ENCODE data around the gene TCERG1L. TPM values are rescaled to one million over a fixed set of nuclear protein-coding genes. Genes with fewer than 3 reads are reported as not detected.

The TCERG1L gene
- total and polyA plus RNA-seq, 4 donors = 0.02 to 0.09 (median 0.08) TPM; not detected in 1

- Histone ChIP-seq H3K9ac (ENCODE audit: insufficient read depth in 1 of 2, low read length in 2 of 2) (no peak overlapping the region), H3K36me3 (ENCODE audit: control insufficient read depth in 4 of 4, insufficient read depth in 4 of 4, low read length in 4 of 4) (no peaks in the 10 kb centered on the region), H3K4me1 (ENCODE audit: control insufficient read depth in 5 of 5, insufficient read depth in 5 of 5, low read length in 5 of 5) (peaks cover 0 to 4% (median 0%) of the 10 kb centered on the region in 5 donors), H3K27me3 (ENCODE audit: control insufficient read depth in 3 of 3, insufficient read depth in 3 of 3, low read length in 2 of 3) (no peaks in the 10 kb centered on the region), H3K9me3 (ENCODE audit: control insufficient read depth in 4 of 4, insufficient read depth in 3 of 4, low read length in 3 of 4) (no peaks in the 10 kb centered on the region), H3K4me3 (no peak overlapping the region), H3K27ac (ENCODE audit: low read depth in 1 of 2, low read length in 1 of 2) (no peak overlapping the region)
- no peak for TF ChIP-seq CTCF (IDR thresholded peaks at IDR 0.05; ENCODE audit: control extremely low read depth, extremely low read depth)
- DNase-seq = no peak
- 72 to 74% methylated on average over 7 of the region's 7 CpGs for WGBS, 2 donors
- ATAC-seq (ENCODE audit: insufficient read depth, low FRiP score) = no peak
Measured at GRCh38 chr10:131169146-131169545, 142.4 kb downstream of the TCERG1L start.

GRCh38 chr10:131168238-131168875 is 143.2 kb downstream of the TCERG1L start:
- ATAC-seq (ENCODE audit: insufficient read depth, low FRiP score) = no peak
- Histone ChIP-seq H3K4me3 (no peak overlapping the region), H3K27me3 (ENCODE audit: control insufficient read depth in 3 of 3, insufficient read depth in 3 of 3, low read length in 2 of 3) (no peaks in the 10 kb centered on the region), H3K4me1 (ENCODE audit: control insufficient read depth in 5 of 5, insufficient read depth in 5 of 5, low read length in 5 of 5) (peaks cover 0 to 4% (median 0%) of the 10 kb centered on the region in 5 donors), H3K9ac (ENCODE audit: insufficient read depth in 1 of 2, low read length in 2 of 2) (no peak overlapping the region), H3K27ac (ENCODE audit: low read depth in 1 of 2, low read length in 1 of 2) (no peak overlapping the region), H3K36me3 (ENCODE audit: control insufficient read depth in 4 of 4, insufficient read depth in 4 of 4, low read length in 4 of 4) (no peaks in the 10 kb centered on the region), H3K9me3 (ENCODE audit: control insufficient read depth in 4 of 4, insufficient read depth in 3 of 4, low read length in 3 of 4) (no peaks in the 10 kb centered on the region)
- TF ChIP-seq CTCF (IDR thresholded peaks at IDR 0.05; ENCODE audit: control extremely low read depth, extremely low read depth) = no peak
- 84 to 89% methylated on average over 17 of the region's 17 CpGs for WGBS, 2 donors
- no peak for DNase-seq

GRCh38 chr10:131167036-131167860 is 144.3 kb downstream of the TCERG1L start:
- Histone ChIP-seq H3K4me1 (ENCODE audit: control insufficient read depth in 5 of 5, insufficient read depth in 5 of 5, low read length in 5 of 5) (peaks cover 0 to 4% (median 0%) of the 10 kb centered on the region in 5 donors), H3K9me3 (ENCODE audit: control insufficient read depth in 4 of 4, insufficient read depth in 3 of 4, low read length in 3 of 4) (no peaks in the 10 kb centered on the region), H3K36me3 (ENCODE audit: control insufficient read depth in 4 of 4, insufficient read depth in 4 of 4, low read length in 4 of 4) (no peaks in the 10 kb centered on the region), H3K4me3 (no peak overlapping the region), H3K27me3 (ENCODE audit: control insufficient read depth in 3 of 3, insufficient read depth in 3 of 3, low read length in 2 of 3) (no peaks in the 10 kb centered on the region), H3K9ac (ENCODE audit: insufficient read depth in 1 of 2, low read length in 2 of 2) (no peak overlapping the region), H3K27ac (ENCODE audit: low read depth in 1 of 2, low read length in 1 of 2) (no peak overlapping the region)
- no peak for TF ChIP-seq CTCF (IDR thresholded peaks at IDR 0.05; ENCODE audit: control extremely low read depth, extremely low read depth)
- ATAC-seq (ENCODE audit: insufficient read depth, low FRiP score) = no peak
- no peak for DNase-seq
- WGBS, 2 donors = 75 to 85% methylated on average over 12 to 13 of the region's 13 CpGs

All from lung (tissue), 12 donors.